GM13976 (cell line): Measurements from ENCODE around the gene MKNK1.

Source experiments
- DNase-seq: peaks from one replicate; pipeline ENCODE4 v3.0.0; 2012; ENCODE audit warnings: low spot score
- in situ Hi-C: fragments of 300-500 bp; cut with MboI; formaldehyde crosslinking; loops from one replicate; pipeline ENCODE4 v1.12.0; 2022; ENCODE audit warnings: low sequenced_read_pairs, mixed read lengths, inconsistent platforms; ENCODE audit not compliant: unreplicated experiment
- TF ChIP-seq, protein P1 (sequence below): IDR thresholded peaks from 2 replicates; pipeline ENCODE4 v1.5.1; 2012; ENCODE audit warnings: borderline replicate concordance, mild to moderate bottlenecking; ENCODE audit not compliant: insufficient read depth; ENCODE audit errors: extremely low read depth, missing control alignments, control extremely low read depth

Gene MKNK1

DNA sequence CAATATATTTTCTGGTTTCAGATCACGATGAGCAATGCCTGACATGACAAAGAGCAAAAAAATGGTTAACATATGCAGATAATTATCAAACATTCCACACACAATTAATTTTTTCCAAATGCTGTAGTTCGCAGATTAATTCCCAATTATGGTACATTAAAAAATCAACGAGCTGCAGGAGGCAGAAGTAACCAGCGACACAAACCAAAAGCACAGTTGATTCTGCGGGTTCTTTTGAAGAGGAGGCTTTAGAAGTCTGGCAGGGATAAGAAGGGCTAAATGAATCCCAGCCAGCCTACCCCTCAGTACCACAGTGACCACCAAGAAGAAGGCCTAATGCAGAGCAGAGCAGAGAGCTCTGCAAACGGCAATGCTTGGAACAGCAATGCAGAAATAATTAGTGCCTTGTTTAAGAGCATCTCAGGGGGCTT is 35.6 kb downstream of the MKNK1 start:
- TF ChIP-seq, protein P1, sequence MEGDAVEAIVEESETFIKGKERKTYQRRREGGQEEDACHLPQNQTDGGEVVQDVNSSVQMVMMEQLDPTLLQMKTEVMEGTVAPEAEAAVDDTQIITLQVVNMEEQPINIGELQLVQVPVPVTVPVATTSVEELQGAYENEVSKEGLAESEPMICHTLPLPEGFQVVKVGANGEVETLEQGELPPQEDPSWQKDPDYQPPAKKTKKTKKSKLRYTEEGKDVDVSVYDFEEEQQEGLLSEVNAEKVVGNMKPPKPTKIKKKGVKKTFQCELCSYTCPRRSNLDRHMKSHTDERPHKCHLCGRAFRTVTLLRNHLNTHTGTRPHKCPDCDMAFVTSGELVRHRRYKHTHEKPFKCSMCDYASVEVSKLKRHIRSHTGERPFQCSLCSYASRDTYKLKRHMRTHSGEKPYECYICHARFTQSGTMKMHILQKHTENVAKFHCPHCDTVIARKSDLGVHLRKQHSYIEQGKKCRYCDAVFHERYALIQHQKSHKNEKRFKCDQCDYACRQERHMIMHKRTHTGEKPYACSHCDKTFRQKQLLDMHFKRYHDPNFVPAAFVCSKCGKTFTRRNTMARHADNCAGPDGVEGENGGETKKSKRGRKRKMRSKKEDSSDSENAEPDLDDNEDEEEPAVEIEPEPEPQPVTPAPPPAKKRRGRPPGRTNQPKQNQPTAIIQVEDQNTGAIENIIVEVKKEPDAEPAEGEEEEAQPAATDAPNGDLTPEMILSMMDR = no peak
- in situ Hi-C loops = no loop called here
- no peak for DNase-seq

- TF ChIP-seq, protein P1 = no peak
- in situ Hi-C loops = no loop called here
- no peak for DNase-seq
These were observed 40.7 kb downstream of the MKNK1 start for GRCh38 chr1:46563341-46563740.

- TF ChIP-seq, protein P1 = no peak
- in situ Hi-C loops = no loop called here
- no peak for DNase-seq
These were observed 41.6 kb downstream of the MKNK1 start for GRCh38 chr1:46562498-46562897.

GRCh38 chr1:46558966-46559365 is 45.1 kb downstream of the MKNK1 start:
- in situ Hi-C loops = no loop called here
- TF ChIP-seq, protein P1 = no peak
- no peak for DNase-seq

- no peak for DNase-seq
- in situ Hi-C loops = no loop called here
These were observed 45.7 kb downstream of the MKNK1 start for GRCh38 chr1:46558141-46558963.

DNA sequence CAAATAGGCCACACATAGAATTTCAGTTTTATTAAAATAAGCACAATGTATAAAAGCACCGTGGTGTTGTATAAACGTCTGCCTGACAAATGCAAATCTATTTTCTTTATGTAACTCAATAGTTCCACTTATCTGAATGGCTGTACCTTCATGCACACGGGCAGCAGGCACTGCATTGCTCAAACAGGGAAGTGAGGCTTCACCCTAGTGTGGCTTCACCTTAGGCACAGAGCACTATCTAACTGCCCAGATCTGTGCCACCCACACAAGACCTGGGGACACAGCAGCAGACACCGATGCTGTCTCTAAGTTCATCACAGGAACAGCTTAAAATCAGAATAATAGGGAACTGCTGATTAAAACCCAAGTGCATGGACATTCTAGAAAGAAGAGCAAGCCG is 46.7 kb downstream of the MKNK1 start:
- DNase-seq = no peak
- in situ Hi-C loops = no loop called here
- TF ChIP-seq, protein P1 = no peak

More at GRCh38 chr1:46558141-46558963, 45.7 kb downstream of the MKNK1 start:
- TF ChIP-seq, protein P1 = no peak
